ENCODE measurements around the gene NKX1-1. TPM values are rescaled to one million over a fixed set of nuclear protein-coding genes. Genes with fewer than 3 reads are reported as not detected.
"Not testable (repeated sequence)": the region's sequence is repeated elsewhere in the genome, so short reads cannot be mapped to it uniquely, and the experiment has no call there.

The NKX1-1 gene
- total RNA-seq, 1 donor from 2014 or later: not detected

DNA sequence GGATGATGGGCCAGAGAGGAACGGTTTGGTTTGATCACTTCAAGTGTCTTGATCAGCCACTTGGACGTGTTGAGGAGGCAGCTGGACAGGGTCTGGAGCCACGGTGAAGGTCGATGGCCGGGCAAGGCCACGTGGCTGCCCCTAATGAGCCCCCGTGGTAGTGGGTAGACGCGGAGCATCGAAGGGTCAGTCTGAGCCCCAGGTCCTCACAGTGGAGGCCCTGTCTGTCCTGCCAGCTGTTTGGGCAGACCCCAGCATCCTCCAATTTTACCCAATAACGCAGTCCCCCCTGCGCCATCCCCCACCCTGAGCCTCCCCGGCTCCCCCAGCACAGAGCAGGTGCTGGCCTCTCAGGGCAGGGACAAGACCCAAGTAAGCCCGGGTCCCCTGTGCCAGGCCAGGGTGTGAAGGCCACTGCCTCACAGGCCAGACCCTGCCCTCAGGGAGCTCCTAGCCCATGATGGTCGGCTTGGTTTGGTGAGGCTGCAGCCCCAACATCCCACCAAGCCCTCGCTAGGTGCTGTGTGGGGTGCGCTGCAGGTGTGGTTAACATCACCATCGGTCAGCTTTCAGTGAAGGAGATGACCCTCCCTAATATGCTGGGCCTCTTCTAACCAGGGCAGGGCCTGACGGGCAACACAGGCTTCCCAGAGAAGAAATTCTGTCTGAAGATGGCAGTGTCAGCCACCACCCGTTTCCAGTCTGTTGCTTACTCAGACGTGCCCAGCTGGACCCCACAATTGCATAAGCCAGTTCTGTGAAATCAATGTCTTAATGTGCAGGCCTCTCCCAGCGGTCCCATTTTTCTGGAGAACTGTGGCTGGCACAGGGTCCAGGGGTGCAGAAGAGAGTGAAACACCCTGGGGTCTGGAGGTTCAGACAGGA is 40.5 kb upstream of the NKX1-1 start:
- Mint-ChIP-seq H3K27ac (ENCODE audit: unreplicated experiment) (no peak overlapping the region), H3K36me3 (ENCODE audit: low read depth, unreplicated experiment) (no peaks in the 10 kb centered on the region), H3K4me1 (ENCODE audit: unreplicated experiment) (no peaks in the 10 kb centered on the region), H3K9me3 (ENCODE audit: unreplicated experiment) (no peaks in the 10 kb centered on the region), H3K4me3 (ENCODE audit: unreplicated experiment) (no peak overlapping the region), H3K27me3 (ENCODE audit: unreplicated experiment) (peaks cover 5% of the 10 kb centered on the region)
- DNase-seq (ENCODE audit: low spot score): no peak
- TF ChIP-seq, protein P1, sequence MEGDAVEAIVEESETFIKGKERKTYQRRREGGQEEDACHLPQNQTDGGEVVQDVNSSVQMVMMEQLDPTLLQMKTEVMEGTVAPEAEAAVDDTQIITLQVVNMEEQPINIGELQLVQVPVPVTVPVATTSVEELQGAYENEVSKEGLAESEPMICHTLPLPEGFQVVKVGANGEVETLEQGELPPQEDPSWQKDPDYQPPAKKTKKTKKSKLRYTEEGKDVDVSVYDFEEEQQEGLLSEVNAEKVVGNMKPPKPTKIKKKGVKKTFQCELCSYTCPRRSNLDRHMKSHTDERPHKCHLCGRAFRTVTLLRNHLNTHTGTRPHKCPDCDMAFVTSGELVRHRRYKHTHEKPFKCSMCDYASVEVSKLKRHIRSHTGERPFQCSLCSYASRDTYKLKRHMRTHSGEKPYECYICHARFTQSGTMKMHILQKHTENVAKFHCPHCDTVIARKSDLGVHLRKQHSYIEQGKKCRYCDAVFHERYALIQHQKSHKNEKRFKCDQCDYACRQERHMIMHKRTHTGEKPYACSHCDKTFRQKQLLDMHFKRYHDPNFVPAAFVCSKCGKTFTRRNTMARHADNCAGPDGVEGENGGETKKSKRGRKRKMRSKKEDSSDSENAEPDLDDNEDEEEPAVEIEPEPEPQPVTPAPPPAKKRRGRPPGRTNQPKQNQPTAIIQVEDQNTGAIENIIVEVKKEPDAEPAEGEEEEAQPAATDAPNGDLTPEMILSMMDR (IDR thresholded peaks at IDR 0.05; ENCODE audit: unreplicated experiment): no peak

DNA sequence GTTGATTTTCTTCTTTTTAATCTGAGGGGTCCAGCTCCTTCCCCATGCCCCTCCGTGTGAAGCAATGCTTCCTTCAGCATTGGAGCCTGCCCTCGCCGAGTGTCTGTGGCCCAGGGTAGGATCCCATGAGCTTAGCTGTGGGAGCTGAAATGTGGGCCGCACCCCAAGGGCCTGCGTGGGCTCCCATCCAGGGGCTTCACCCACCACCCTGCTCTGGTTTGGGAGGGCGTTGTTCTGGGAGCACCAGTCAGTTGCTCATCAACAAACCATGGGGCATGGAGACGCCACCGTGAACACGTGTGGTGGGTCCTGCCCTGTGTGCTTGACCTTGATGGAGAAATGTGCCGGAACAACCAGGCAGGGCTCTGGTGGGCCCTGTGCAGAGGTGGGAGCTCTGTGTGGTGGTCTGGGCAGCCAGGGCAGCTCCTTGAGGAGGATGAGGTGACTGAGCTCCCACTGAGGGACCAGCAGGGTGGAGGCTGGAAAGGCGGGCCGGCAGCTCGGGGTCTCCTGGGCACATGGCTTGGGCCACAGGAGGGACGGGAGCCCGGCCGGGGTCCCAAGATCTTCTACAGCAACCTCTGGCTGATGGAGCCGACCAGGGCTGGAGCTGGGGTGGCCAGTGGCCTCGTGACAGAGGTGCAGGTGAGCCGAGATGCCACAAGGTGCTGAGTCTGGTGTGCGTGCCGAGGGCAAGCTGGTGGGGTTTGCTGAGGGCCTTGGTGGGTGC is 39.6 kb upstream of the NKX1-1 start:
- Mint-ChIP-seq H3K4me1 (ENCODE audit: unreplicated experiment) (no peaks in the 10 kb centered on the region), H3K27ac (ENCODE audit: unreplicated experiment) (no peak overlapping the region), H3K36me3 (ENCODE audit: low read depth, unreplicated experiment) (no peaks in the 10 kb centered on the region), H3K9me3 (ENCODE audit: unreplicated experiment) (no peaks in the 10 kb centered on the region), H3K27me3 (ENCODE audit: unreplicated experiment) (peaks cover 5% of the 10 kb centered on the region), H3K4me3 (ENCODE audit: unreplicated experiment) (no peak overlapping the region)
- TF ChIP-seq, protein P1 (IDR thresholded peaks at IDR 0.05; ENCODE audit: unreplicated experiment): no peak
- DNase-seq (ENCODE audit: low spot score): no peak

DNA sequence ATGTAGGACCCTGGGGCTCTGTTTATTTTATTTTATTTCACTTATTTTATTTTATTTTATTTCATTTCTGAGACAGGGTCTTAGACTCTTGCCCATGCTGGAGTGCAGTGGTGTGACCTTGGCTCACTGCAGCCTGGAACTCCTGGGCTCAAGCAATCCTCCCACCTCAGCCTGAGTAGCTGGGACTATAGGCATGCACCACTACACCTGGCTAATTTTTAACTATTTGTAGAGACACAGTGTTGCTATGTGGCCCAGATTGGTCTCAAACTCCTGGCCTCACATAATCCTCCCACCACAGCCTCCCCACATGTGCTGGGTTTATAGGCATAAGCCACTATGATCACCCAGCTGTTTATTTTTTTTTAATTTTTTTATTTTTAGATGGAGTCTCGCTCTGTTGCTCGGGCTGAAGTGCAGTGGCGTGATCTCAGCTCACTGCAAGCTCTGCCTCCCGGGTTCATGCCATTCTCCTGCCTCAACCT is 37.5 kb upstream of the NKX1-1 start:
- H3K27me3 Mint-ChIP-seq (ENCODE audit: unreplicated experiment); H3K4me3 Mint-ChIP-seq (ENCODE audit: unreplicated experiment); H3K36me3 Mint-ChIP-seq (ENCODE audit: low read depth, unreplicated experiment); H3K9me3 Mint-ChIP-seq (ENCODE audit: unreplicated experiment); DNase-seq (ENCODE audit: low spot score); H3K4me1 Mint-ChIP-seq (ENCODE audit: unreplicated experiment); H3K27ac Mint-ChIP-seq (ENCODE audit: unreplicated experiment): not testable (repeated sequence)

DNA sequence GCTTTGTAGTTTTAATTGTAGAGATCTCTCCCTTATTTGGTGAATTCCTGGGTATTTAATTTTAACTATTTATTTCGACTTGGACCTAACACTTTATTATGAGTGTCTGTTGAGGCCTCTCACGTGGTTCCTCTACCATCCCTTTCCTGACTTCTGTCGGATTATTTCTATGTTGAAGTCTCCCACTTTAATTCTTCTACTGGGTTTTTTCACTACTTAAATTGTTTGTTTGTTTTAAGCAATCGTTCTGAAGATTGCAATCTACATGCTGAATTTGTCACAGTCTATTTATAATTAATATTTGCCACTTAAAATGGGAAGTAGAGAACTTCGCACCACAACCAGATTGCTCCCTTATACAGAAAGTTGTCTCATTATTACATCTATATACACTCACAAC is 20.8 kb upstream of the NKX1-1 start:
- no peaks in the 10 kb centered on the region for H3K9me3 Mint-ChIP-seq (ENCODE audit: unreplicated experiment)
- no peak overlapping the region for H3K4me3 Mint-ChIP-seq (ENCODE audit: unreplicated experiment)
- DNase-seq (ENCODE audit: low spot score): no peak
- H3K27me3 Mint-ChIP-seq (ENCODE audit: unreplicated experiment): no peaks in the 10 kb centered on the region
- TF ChIP-seq, protein P1 (IDR thresholded peaks at IDR 0.05; ENCODE audit: unreplicated experiment): no peak
- no peaks in the 10 kb centered on the region for H3K4me1 Mint-ChIP-seq (ENCODE audit: unreplicated experiment)
- no peak overlapping the region for H3K27ac Mint-ChIP-seq (ENCODE audit: unreplicated experiment)
- H3K36me3 Mint-ChIP-seq (ENCODE audit: low read depth, unreplicated experiment): no peaks in the 10 kb centered on the region

DNA sequence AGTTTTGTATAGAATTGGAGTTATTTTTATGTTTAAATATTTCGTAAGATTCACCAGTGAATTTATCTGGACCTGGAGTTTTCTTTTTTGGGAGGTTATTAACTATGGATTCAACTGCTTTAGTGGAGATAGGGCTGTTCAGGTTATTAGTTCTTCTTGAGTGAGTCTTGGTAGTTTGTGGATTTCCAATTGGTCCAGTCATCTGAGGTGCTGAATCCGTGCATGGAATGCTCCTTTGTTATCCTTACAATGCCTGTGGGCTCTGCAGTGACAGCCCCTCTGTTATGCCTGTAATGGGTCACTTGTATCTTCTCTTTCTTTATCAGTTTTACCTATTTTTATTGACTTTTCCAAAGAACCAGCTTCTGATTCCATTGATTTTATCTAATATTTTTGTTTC is 15.4 kb upstream of the NKX1-1 start:
- no peak for DNase-seq (ENCODE audit: low spot score)
- Mint-ChIP-seq H3K4me1 (ENCODE audit: unreplicated experiment) (no peaks in the 10 kb centered on the region), H3K27ac (ENCODE audit: unreplicated experiment) (no peak overlapping the region), H3K36me3 (ENCODE audit: low read depth, unreplicated experiment) (no peaks in the 10 kb centered on the region), H3K4me3 (ENCODE audit: unreplicated experiment) (no peak overlapping the region), H3K27me3 (ENCODE audit: unreplicated experiment) (no peaks in the 10 kb centered on the region), H3K9me3 (ENCODE audit: unreplicated experiment) (no peaks in the 10 kb centered on the region)
- TF ChIP-seq, protein P1 (IDR thresholded peaks at IDR 0.05; ENCODE audit: unreplicated experiment): no peak
